ENCODE data around the gene C2CD4A.

- TF ChIP-seq POLR2A (IDR thresholded peaks at IDR 0.05; ENCODE audit: low read depth, low read length), result no peak
- no peak for TF ChIP-seq POLR2AphosphoS5 (IDR thresholded peaks at IDR 0.05; ENCODE audit: low read depth, low read length)
These were observed 40.9 kb downstream of the C2CD4A start for GRCh38 chr15:62107571-62108121.

Data from GM12892 (cell line).